ENCODE measurements around the gene LRCH2.

DNA sequence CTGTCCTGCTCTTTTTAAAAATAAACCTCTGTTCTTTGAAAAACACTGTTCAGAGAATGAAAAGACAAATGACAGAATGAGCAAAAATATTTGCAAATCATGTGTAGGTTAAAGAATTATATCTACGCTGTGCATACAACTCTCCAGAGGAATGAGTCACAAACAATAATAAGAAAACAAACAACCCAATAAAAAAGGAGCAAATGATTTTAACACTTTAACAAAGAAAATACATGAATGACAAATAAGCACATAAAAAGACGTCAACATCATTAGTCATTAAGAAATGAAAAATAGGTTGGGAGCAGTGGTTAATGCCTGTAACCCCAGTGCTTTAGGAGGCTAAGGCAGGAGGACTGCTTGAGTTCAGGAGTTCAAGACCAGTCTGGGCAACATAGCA, 21.1 kb upstream of the LRCH2 start:
- TF ChIP-seq, protein P1, sequence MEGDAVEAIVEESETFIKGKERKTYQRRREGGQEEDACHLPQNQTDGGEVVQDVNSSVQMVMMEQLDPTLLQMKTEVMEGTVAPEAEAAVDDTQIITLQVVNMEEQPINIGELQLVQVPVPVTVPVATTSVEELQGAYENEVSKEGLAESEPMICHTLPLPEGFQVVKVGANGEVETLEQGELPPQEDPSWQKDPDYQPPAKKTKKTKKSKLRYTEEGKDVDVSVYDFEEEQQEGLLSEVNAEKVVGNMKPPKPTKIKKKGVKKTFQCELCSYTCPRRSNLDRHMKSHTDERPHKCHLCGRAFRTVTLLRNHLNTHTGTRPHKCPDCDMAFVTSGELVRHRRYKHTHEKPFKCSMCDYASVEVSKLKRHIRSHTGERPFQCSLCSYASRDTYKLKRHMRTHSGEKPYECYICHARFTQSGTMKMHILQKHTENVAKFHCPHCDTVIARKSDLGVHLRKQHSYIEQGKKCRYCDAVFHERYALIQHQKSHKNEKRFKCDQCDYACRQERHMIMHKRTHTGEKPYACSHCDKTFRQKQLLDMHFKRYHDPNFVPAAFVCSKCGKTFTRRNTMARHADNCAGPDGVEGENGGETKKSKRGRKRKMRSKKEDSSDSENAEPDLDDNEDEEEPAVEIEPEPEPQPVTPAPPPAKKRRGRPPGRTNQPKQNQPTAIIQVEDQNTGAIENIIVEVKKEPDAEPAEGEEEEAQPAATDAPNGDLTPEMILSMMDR (conservative IDR thresholded peaks at IDR 0.05) = no peak
- no peak for TF ChIP-seq EZH2 (IDR thresholded peaks at IDR 0.05; ENCODE audit: low read depth)
